D721Med (cell line): ENCODE data around the gene VAV1.
"Not testable (repeated sequence)": the region's sequence is repeated elsewhere in the genome, so short reads cannot be mapped to it uniquely, and the experiment has no call there.

Experiments
- DNase-seq: peaks from one replicate; pipeline ENCODE4 v3.0.0; 2011; ENCODE audit warnings: low spot score; ENCODE audit not compliant: insufficient read length
- FAIRE-seq: peaks from 2 replicates; lab custom pipeline; 2011; peaks lifted over from hg19 to GRCh38; lab: Jason Lieb, UNC
- CTCF ChIP-seq: IDR thresholded peaks from 2 replicates; pipeline ENCODE4 v1.5.1; 2012; ENCODE audit warnings: mild to moderate bottlenecking, control low read depth; ENCODE audit not compliant: insufficient read depth; ENCODE audit errors: missing control alignments

VAV1 gene

GRCh38 chr19:6822311-6822670 lies 49.8 kb downstream of the VAV1 start:
- no peak for TF ChIP-seq CTCF
- FAIRE-seq (no peak), DNase-seq (no peak)

DNA sequence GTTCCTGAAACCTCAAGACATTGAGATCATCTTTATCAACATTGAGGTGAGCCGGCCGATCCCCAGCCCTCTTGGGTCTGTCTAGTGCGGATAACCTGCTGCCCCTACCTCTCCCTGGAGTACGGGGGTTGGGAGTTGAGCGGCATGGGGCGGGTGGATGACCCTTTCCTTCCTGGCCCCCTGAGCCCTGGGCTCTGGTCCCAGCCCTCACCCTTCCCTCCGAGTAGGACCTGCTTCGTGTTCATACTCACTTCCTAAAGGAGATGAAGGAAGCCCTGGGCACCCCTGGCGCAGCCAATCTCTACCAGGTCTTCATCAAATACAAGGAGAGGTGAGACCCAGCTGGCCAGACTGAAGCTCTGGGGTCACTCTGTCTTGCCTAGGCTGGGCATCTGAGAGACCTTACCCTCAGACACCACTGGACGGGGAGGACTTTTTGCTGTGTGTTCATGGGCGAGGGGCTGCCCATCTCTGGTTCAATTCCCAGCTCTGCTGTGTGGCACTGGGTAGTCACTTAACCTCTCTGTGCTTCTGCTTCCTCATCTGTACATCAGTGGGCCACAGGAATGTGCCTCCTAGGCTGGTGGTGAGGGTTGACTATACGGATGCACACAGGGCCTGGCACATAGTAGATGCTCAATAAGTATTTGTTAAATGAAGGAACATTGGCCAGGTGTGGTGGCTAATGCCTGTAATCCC lies 52.7 kb downstream of the VAV1 start:
- FAIRE-seq (no peak), DNase-seq (no peak)
- TF ChIP-seq CTCF: no peak

- TF ChIP-seq CTCF: no peak
- DNase-seq: no peak
- FAIRE-seq: no peak
Observed at GRCh38 chr19:6826281-6826920, 53.9 kb downstream of the VAV1 start.

DNA sequence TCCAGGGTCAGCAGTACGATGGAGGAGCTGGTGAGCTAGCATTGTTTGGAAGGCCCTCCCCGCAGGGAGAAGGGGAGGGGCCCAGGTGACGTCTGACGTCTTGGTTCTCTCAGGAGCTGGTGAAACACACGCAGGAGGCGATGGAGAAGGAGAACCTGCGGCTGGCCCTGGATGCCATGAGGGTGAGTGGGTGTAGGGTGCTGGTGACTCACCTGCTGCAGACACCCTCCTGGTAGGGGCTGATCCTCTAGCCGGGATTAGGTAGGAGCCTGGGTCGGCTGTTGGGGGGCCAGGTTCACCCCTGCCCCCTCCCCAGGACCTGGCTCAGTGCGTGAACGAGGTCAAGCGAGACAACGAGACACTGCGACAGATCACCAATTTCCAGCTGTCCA lies 55.8 kb downstream of the VAV1 start:
- no peak for FAIRE-seq
- DNase-seq: no peak
- no peak for TF ChIP-seq CTCF

DNA sequence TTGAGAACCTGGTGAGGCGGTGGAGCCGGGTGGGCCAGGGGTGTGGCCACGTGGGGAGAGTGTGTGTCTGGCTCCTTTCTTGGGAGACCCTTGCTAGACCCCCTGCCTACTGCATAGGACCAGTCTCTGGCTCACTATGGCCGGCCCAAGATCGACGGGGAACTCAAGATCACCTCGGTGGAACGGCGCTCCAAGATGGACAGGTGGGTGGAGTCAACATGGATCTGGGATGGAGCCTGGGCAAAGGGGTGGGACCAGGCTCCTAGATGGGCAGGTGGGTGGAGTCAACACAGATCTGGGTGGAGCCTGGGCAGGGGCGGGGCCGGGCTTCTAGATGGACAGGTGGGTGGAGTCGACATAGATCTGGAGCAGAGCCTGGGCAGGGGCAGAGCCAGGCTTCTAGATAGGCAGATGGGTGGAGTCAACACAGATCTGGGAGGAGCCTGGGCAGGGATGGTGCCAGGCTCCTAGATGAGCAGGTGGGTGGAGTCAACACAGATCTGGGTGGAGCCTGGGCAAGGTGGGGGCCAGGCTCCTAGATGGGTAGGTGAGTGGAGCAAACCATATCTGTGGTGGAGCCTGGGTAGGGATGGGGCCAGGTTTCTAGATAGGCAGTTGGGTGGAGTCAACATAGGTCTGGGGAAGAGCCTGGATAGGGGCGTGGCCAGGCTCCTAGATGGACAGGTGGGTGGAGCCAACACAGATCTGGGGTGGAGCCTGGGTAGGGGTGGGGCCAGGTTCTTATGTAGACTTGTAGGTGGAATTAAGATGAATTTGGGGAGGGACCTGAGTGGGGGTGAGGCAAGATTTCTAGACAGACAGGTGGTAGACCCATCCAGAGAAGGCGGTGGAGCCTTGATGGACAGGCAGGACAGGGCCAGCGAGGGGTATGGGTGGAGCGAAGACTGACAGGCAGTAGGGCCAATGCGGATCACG lies 56.5 kb downstream of the VAV1 start:
- FAIRE-seq (no peak), DNase-seq (no peak)

DNA sequence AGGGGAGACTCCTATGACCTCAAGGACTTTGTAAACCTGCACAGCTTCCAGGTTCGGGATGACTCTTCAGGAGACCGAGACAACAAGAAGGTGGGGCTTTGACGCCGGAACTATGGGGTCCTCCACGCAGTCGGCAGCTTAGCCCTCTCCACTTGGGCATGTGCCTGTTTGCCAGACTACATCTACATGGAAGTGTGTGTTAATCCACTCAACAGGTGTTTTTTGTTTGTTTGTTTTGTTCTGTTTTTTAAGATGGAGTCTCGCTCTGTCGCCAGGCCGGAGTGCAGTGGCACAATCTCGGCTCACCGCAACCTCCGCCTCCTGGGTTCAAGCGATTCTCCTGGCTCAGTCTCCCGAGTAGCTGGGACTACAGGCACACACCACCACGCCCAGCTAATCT lies 57.3 kb downstream of the VAV1 start:
- FAIRE-seq, DNase-seq: not testable (repeated sequence)

More for the DNA sequence above, 56.5 kb downstream of the VAV1 start:
- TF ChIP-seq CTCF: no peak

DNA sequence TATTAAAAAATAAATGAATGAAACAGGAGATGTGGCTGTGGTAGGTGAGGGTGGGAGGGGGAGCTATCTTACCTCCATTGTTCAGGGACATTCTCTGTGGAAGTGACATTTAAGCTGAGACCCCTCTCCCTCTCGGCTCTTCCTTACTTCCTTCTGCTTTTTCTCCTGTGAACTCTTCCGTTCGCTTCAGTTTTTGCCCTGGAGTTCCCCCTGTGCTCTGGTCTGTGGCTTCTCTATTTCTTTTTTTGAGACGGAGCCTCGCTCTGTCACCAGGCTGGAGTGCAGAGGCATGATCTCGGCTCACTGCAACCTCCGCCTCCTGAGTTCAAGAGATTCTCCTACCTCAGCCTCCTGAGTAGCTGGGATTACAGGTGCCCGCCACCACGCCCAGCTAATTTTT lies 58.6 kb downstream of the VAV1 start:
- FAIRE-seq, DNase-seq: not testable (repeated sequence)
